Measurements from ENCODE around the gene SNX11.

- TF ChIP-seq CTCF (IDR thresholded peaks at IDR 0.05): no peak
- TF ChIP-seq POLR2A (IDR thresholded peaks at IDR 0.05): no peak
- TF ChIP-seq POLR2AphosphoS5 (IDR thresholded peaks at IDR 0.05): no peak
These were observed 19.9 kb downstream of the SNX11 start for GRCh38 chr17:48127371-48128051.
